ENCODE results near the gene AASS. TPM values are rescaled to one million over a fixed set of nuclear protein-coding genes. Genes with fewer than 3 reads are reported as not detected.

The AASS gene
- total RNA-seq, 1 experiment from 2014 or later = 0.31 TPM

- intact Hi-C loops (cut with micrococcal nuclease; ENCODE audit: unreplicated experiment) (no loop called here), in situ Hi-C loops (cut with HindIII; ENCODE audit: low pct_unique_long_range_greater_than_20kb, low sequenced_read_pairs) (no loop called here)
- BruUV-seq (replicated peaks) = no TSS peak
- ChIA-PET CTCF (no interaction called here), POLR2A (no interaction called here)
- Histone ChIP-seq H3K27ac (ENCODE audit: low read length) (no peak overlapping the region), H3K9me3 (ENCODE audit: control insufficient read depth, insufficient read depth, low read depth, low read length) (no peaks in the 10 kb centered on the region), H3K27me3 (ENCODE audit: control insufficient read depth, insufficient read depth, low read length) (no peaks in the 10 kb centered on the region), H3K36me3 (ENCODE audit: control insufficient read depth, insufficient read depth, low read length) (no peaks in the 10 kb centered on the region), H3K4me3 (ENCODE audit: low read depth in 2 of 2, low read length in 2 of 2) (no peak overlapping the region), H3K4me1 (ENCODE audit: control insufficient read depth, insufficient read depth, low read length) (no peaks in the 10 kb centered on the region)
- ATAC-seq = no peak
- no peak for DNase-seq (ENCODE audit: low read depth, low spot score)
- TF ChIP-seq REST (IDR thresholded peaks at IDR 0.05; ENCODE audit: insufficient read depth in 1 of 2, low read depth in 2 of 2, low read length in 1 of 2) (no peak), POLR2AphosphoS5 (IDR thresholded peaks at IDR 0.05; ENCODE audit: low read depth, low read length) (no peak), CTCF (IDR thresholded peaks at IDR 0.05) (no peak), SIN3A (IDR thresholded peaks at IDR 0.05; ENCODE audit: borderline replicate concordance, insufficient read depth, low read depth, low read length) (no peak), TCF7L2 (IDR thresholded peaks at IDR 0.05; ENCODE audit: low read depth, low read length) (no peak)
Measured at GRCh38 chr7:122118757-122119156, 25.3 kb downstream of the AASS start.

- H3K27ac ChIP-seq (ENCODE audit: low read length) = no peak overlapping the region
- H3K36me3 ChIP-seq (ENCODE audit: control insufficient read depth, insufficient read depth, low read length) = no peaks in the 10 kb centered on the region
- H3K4me3 ChIP-seq (ENCODE audit: low read depth in 2 of 2, low read length in 2 of 2) = no peak overlapping the region
- in situ Hi-C loops (cut with HindIII; ENCODE audit: low pct_unique_long_range_greater_than_20kb, low sequenced_read_pairs) (no loop called here), intact Hi-C loops (cut with micrococcal nuclease; ENCODE audit: unreplicated experiment) (no loop called here)
- no peaks in the 10 kb centered on the region for H3K27me3 ChIP-seq (ENCODE audit: control insufficient read depth, insufficient read depth, low read length)
- BruUV-seq (replicated peaks) = no TSS peak
- TF ChIP-seq REST (IDR thresholded peaks at IDR 0.05; ENCODE audit: insufficient read depth in 1 of 2, low read depth in 2 of 2, low read length in 1 of 2) (no peak), SIN3A (IDR thresholded peaks at IDR 0.05; ENCODE audit: borderline replicate concordance, insufficient read depth, low read depth, low read length) (no peak), POLR2AphosphoS5 (IDR thresholded peaks at IDR 0.05; ENCODE audit: low read depth, low read length) (no peak), CTCF (IDR thresholded peaks at IDR 0.05) (no peak), TCF7L2 (IDR thresholded peaks at IDR 0.05; ENCODE audit: low read depth, low read length) (no peak)
- ChIA-PET POLR2A (no interaction called here), CTCF (no interaction called here)
- ATAC-seq = no peak
- no peak for DNase-seq (ENCODE audit: low read depth, low spot score)
- H3K4me1 ChIP-seq (ENCODE audit: control insufficient read depth, insufficient read depth, low read length) = no peaks in the 10 kb centered on the region
- peaks cover 5% of the 10 kb centered on the region; the same call in 1 of the 2 replicates for H3K9me3 ChIP-seq (ENCODE audit: control insufficient read depth, insufficient read depth, low read depth, low read length)
Measured at GRCh38 chr7:122103064-122103463, 41.0 kb downstream of the AASS start.
